OCI-LY7 (cell line): ENCODE results near the gene ADCY1.

Experiments used
- CTCF ChIP-seq: fragments of 200-600 bp; sonication (generic); conservative IDR thresholded peaks from 2 replicates; pipeline ENCODE4 v1.5.1; 2014; ENCODE audit warnings: mild to moderate bottlenecking, antibody characterized with exemption, low read length, moderate library complexity, mixed read lengths
- EZH2phosphoT487 ChIP-seq: fragments of 200-600 bp; sonication (generic); IDR thresholded peaks from 2 replicates; pipeline ENCODE4 v1.6.1; 2018; ENCODE audit warnings: low read depth, borderline replicate concordance, mild to moderate bottlenecking, mixed run types, antibody characterized with exemption, low read length, moderate library complexity, mixed read lengths

GRCh38 chr7:45581271-45581780 is 7.2 kb downstream of the ADCY1 start:
- TF ChIP-seq CTCF (no peak), EZH2phosphoT487 (no peak)
